Endothelial cell of umbilical vein (primary cell): ENCODE data around the gene HSF2BP. TPM values are rescaled to one million over a fixed set of nuclear protein-coding genes. Genes with fewer than 3 reads are reported as not detected.

Experiments
- BruUV-seq: library from RNA; stranded (reverse); fragments of 400-500 nt; replicated peaks from 2 replicates; lab custom pipeline; 2021; lab: Mats Ljungman, UMichigan
- CTCF ChIA-PET: fragments of 300-600, 350-600 bp; sonication (Branson Sonifier 250); formaldehyde crosslinking; loops from one replicate; lab custom pipeline; 2021; ENCODE audit warnings: antibody characterized with exemption, inconsistent platforms; lab: Charles Lee
- POLR2A ChIA-PET: fragments of 300-600, 350-600 bp; sonication (Branson Sonifier 250); formaldehyde crosslinking; loops from one replicate; lab custom pipeline; 2021; ENCODE audit warnings: antibody characterized with exemption, inconsistent platforms; lab: Charles Lee
- DNase-seq: peaks from one replicate; pipeline ENCODE4 v3.0.0-alpha.2; 2011; ENCODE audit warnings: low read depth, low spot score
- FAIRE-seq: peaks from 2 replicates; lab custom pipeline; 2011; peaks lifted over from hg19 to GRCh38; lab: Jason Lieb, UNC
- H2AFZ ChIP-seq: 2 replicates; pipeline ENCODE4 v1.6.0; 2012; ENCODE audit warnings: low read depth, low read length, control low read depth, inconsistent platforms
- H3K27ac ChIP-seq: 2 replicates; pipeline ENCODE4 v1.5.1; 2011; ENCODE audit warnings: low read depth, mild to moderate bottlenecking, control low read depth, low read length, moderate library complexity; ENCODE audit not compliant: insufficient read depth
- H3K27me3 ChIP-seq, 2 experiments: 2 replicates each; pipeline versions ENCODE4 v1.6.0 to v1.6.1; 2011; ENCODE audit warnings: low read length in 2 of 2, mixed read lengths in 1 of 2; ENCODE audit not compliant: control insufficient read depth in 2 of 2, insufficient read depth in 2 of 2
- H3K36me3 ChIP-seq, 2 experiments: 2 replicates in 1 of 2; 3 replicates in 1 of 2; pipeline ENCODE4 v1.5.1; 2011; ENCODE audit warnings: low read length in 2 of 2, mild to moderate bottlenecking in 1 of 2, moderate library complexity in 1 of 2; ENCODE audit not compliant: control insufficient read depth in 2 of 2, insufficient read depth in 2 of 2; ENCODE audit errors: extremely low read depth in 1 of 2
- H3K4me1 ChIP-seq: 3 replicates; pipeline ENCODE4 v1.5.1; 2011; ENCODE audit warnings: mild to moderate bottlenecking, low read length; ENCODE audit not compliant: control insufficient read depth, insufficient read depth; ENCODE audit errors: extremely low read depth
- H3K4me2 ChIP-seq: 2 replicates; pipeline ENCODE4 v1.6.1; 2011; ENCODE audit warnings: low read length, control low read depth, mixed read lengths; ENCODE audit not compliant: insufficient read depth
- H3K4me3 ChIP-seq, 3 experiments: fragments of 200-600 bp in 1 of 3; sonication (generic), shearing (Covaris generic) in 1 of 3; replicated peaks in 1 of 3; 2 replicates each; pipeline ENCODE4 v1.5.1; 2011 to 2016; ENCODE audit warnings: control low read depth in 3 of 3, low read length in 3 of 3, mild to moderate bottlenecking in 2 of 3, inconsistent platforms in 1 of 3, low read depth in 1 of 3, moderate library complexity in 1 of 3; ENCODE audit not compliant: insufficient read depth in 1 of 3
- H3K79me2 ChIP-seq: 2 replicates; pipeline ENCODE4 v1.6.0; 2012; ENCODE audit warnings: low read length, inconsistent platforms; ENCODE audit not compliant: control insufficient read depth, insufficient read depth
- H3K9ac ChIP-seq: replicated peaks from 2 replicates; pipeline ENCODE3; 2011; ENCODE audit warnings: low read length, control low read depth; ENCODE audit not compliant: insufficient read depth; ENCODE audit errors: extremely low read depth
- H3K9me1 ChIP-seq: replicated peaks from 3 replicates; pipeline ENCODE4 v1.6.0; 2011; ENCODE audit warnings: mild to moderate bottlenecking, low read length; ENCODE audit not compliant: control insufficient read depth, insufficient read depth; ENCODE audit errors: extremely low read depth
- H3K9me3 ChIP-seq: replicated peaks from 2 replicates; pipeline ENCODE4 v1.5.1; 2012; ENCODE audit warnings: low read length, inconsistent platforms; ENCODE audit not compliant: control insufficient read depth, insufficient read depth
- H4K20me1 ChIP-seq: replicated peaks from 2 replicates; pipeline ENCODE3; 2011; ENCODE audit warnings: mild to moderate bottlenecking, low read length; ENCODE audit not compliant: control insufficient read depth, insufficient read depth; ENCODE audit errors: extremely low read depth
- CTCF ChIP-seq, 2 donors: IDR thresholded peaks; 1 replicate in 1 of 2; 2 replicates in 1 of 2; pipeline ENCODE4 v1.5.1; 2011; ENCODE audit warnings: low read length in 2 of 2, mild to moderate bottlenecking in 2 of 2, moderate library complexity in 2 of 2, control low read depth in 1 of 2, inconsistent platforms in 1 of 2, low read depth in 1 of 2; ENCODE audit not compliant: insufficient read depth in 1 of 2; ENCODE audit errors: extremely low read depth in 1 of 2
- EZH2 ChIP-seq: IDR thresholded peaks from 2 replicates; pipeline ENCODE4 v1.6.1; 2012; ENCODE audit warnings: borderline replicate concordance, low read depth, mild to moderate bottlenecking, moderate library complexity, low read length, inconsistent platforms; ENCODE audit not compliant: severe bottlenecking
- FOS ChIP-seq: IDR thresholded peaks from 2 replicates; pipeline ENCODE4 v1.6.1; 2011; ENCODE audit warnings: mild to moderate bottlenecking, low read length, moderate library complexity, borderline replicate concordance; ENCODE audit not compliant: insufficient read depth
- GATA2 ChIP-seq: IDR thresholded peaks from 2 replicates; pipeline ENCODE4 v1.7.0; 2011; ENCODE audit warnings: low read depth, mild to moderate bottlenecking, moderate library complexity, mixed read lengths, low read length; ENCODE audit not compliant: insufficient read length, insufficient read depth
- JUN ChIP-seq: IDR thresholded peaks from 2 replicates; pipeline ENCODE4 v1.6.1; 2011; ENCODE audit warnings: borderline replicate concordance, low read depth; ENCODE audit not compliant: insufficient read length, insufficient read depth
- MAX ChIP-seq: IDR thresholded peaks from 2 replicates; pipeline ENCODE4 v1.6.1; 2011; ENCODE audit not compliant: insufficient read depth, insufficient read length
- MYC ChIP-seq: IDR thresholded peaks from one replicate; pipeline ENCODE4 v1.6.1; 2011; ENCODE audit warnings: mild to moderate bottlenecking, low read depth, low read length
- POLR2A ChIP-seq: IDR thresholded peaks from 2 replicates; pipeline ENCODE4 v1.6.1; 2012; ENCODE audit warnings: low read depth, mild to moderate bottlenecking, control low read depth, low read length
- POLR2AphosphoS5 ChIP-seq: IDR thresholded peaks from 2 replicates; pipeline ENCODE4 v1.6.1; 2012; ENCODE audit warnings: low read depth, mild to moderate bottlenecking, control low read depth, low read length, moderate library complexity; ENCODE audit not compliant: insufficient read depth
- dilution Hi-C: fragments of 300-500 bp; cut with MboI; formaldehyde crosslinking; loops from one replicate; pipeline ENCODE4 v1.15.0; 2019; ENCODE audit warnings: low sequenced_read_pairs; ENCODE audit not compliant: extremely low pct_ligation_motif_present
- intact Hi-C: fragments of 100-400 bp; cut with micrococcal nuclease; formaldehyde crosslinking; loops from one replicate; pipeline ENCODE4 v1.10.0; 2022
- polyA plus RNA-seq, 4 experiments: library from polyadenylated mRNA; depleted of rRNA in 3 of 4; stranded (reverse) in 3 of 4; unstranded in 1 of 4; fragments of >200 nt; gene quantifications; 2 replicates each; pipeline versions ENCODE4 v1.2.1 to v1.2.3, GENCODE V29; 2011 to 2012; ENCODE audit warnings: missing spikeins in 1 of 4
- total RNA-seq: library from RNA; stranded (reverse); gene quantifications from 2 replicates; pipeline ENCODE4 v1.2.3, GENCODE V29; 2021

The HSF2BP gene
- total and polyA plus RNA-seq, 2 donors (not counting 3 experiments of a cell fraction or from before 2014, with no cell fraction given): 0.41 to 0.55 TPM

DNA sequence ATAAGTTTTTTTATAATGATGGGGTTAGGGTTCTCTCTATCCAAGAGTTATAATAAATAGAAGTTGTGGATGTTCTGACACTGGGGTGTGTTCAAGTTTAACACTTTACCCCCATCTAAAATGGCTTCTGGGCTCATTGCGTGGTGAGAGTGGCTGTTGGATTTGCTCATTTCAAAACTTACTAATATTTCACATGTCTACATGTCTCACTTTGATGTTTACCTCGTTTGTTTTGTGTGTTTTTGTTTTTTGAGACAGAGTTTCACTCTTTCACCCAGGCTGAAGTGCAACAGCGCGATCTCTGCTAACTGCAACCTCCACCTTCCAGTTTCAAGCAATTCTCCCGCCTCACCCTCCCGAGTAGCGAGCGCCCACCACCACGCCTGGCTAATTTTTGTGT lies 3.7 kb upstream of the HSF2BP start:
- peaks cover 32% of the 10 kb centered on the region for H3K4me1 ChIP-seq
- FAIRE-seq (no peak), DNase-seq (no peak)
- CTCF ChIA-PET: no interaction called here
- POLR2A ChIA-PET: no interaction called here
- intact Hi-C loops (loop anchor here (10.0 kb wide), 1 partner anchor 112 kb away; the partner anchor contains the start of gene CSTB), dilution Hi-C loops (no loop called here)
- H3K79me2 ChIP-seq: peaks cover 81% of the 10 kb centered on the region
- H3K27me3 ChIP-seq: no peaks in the 10 kb centered on the region
- peaks cover 8 to 16% of the 10 kb centered on the region in 2 experiments for H3K36me3 ChIP-seq
- no peak overlapping the region for H3K9ac ChIP-seq
- no peak overlapping the region for H3K4me3 ChIP-seq
- H3K9me1 ChIP-seq: no peaks in the 10 kb centered on the region
- H3K9me3 ChIP-seq: no peaks in the 10 kb centered on the region
- H2AFZ ChIP-seq: no peak overlapping the region
- H3K4me2 ChIP-seq: no peak overlapping the region
- BruUV-seq: no TSS peak
- H3K27ac ChIP-seq: no peak overlapping the region
- TF ChIP-seq POLR2A: no peak
- no peak for TF ChIP-seq JUN
- no peak for TF ChIP-seq GATA2
- TF ChIP-seq FOS: no peak
- no peaks in the 10 kb centered on the region for H4K20me1 ChIP-seq

DNA sequence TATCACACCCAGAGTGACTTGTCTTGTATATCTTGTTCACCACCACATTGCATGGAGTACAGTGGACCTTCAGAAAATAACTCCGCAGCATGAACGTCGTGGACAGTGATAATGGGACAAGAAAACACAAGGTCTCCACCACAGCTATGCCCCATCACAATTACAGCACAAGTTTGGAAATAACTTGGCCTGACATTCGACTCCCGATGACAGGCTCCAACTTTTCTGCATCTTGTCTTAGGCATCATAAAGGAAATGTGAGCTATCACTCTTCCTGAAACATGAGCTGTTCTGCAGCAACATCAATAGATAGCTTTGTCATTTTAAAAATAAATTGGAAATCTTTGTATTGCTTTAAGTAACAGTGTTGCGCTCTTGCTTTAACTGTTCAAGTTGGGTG lies 3.0 kb upstream of the HSF2BP start:
- Histone ChIP-seq H2AFZ (no peak overlapping the region), H3K27me3 (no peaks in the 10 kb centered on the region), H3K9ac (no peak overlapping the region), H3K36me3 (peaks cover 8 to 16% of the 10 kb centered on the region in 2 experiments), H3K9me3 (no peaks in the 10 kb centered on the region), H3K27ac (no peak overlapping the region), H3K79me2 (peaks cover 74% of the 10 kb centered on the region), H4K20me1 (no peaks in the 10 kb centered on the region), H3K9me1 (no peaks in the 10 kb centered on the region), H3K4me3 (no peak overlapping the region), H3K4me1 (peaks cover 39% of the 10 kb centered on the region), H3K4me2 (no peak overlapping the region)
- intact Hi-C loops (loop anchor here (10.0 kb wide), 1 partner anchor 113 kb away; the partner anchor contains the start of gene CSTB), dilution Hi-C loops (no loop called here)
- BruUV-seq: no TSS peak
- DNase-seq (no peak), FAIRE-seq (no peak)
- TF ChIP-seq JUN (no peak), EZH2 (no peak), POLR2AphosphoS5 (no peak), FOS (no peak), POLR2A (no peak), CTCF (IDR thresholded peaks at IDR 0.05; ENCODE audit: extremely low read depth in 1 of 2, insufficient read depth in 1 of 2, low read depth in 1 of 2, low read length in 2 of 2) (no peak), MYC (no peak), GATA2 (no peak), MAX (no peak)
- POLR2A ChIA-PET: no interaction called here
- CTCF ChIA-PET: no interaction called here
